Activated CD8-positive, alpha-beta memory T cell treated with anti-CD3 and anti-CD28 coated beads for 24 hours (primary cell): Measurements from ENCODE around the gene SAC3D1.

Experiments used
- DNase-seq: peaks from one replicate; pipeline ENCODE4 v3.0.0-alpha.2; 2020

The SAC3D1 gene

GRCh38 chr11:65027213-65028067, 13.6 kb upstream of the SAC3D1 start, which contains the start of gene SNX15:
Gene SNX15, plus strand, starts transcription at chr11:65027439. Its CDS starts 99 bp downstream, at chr11:65027538.
- DNase-seq: peak; percentile 92

DNA sequence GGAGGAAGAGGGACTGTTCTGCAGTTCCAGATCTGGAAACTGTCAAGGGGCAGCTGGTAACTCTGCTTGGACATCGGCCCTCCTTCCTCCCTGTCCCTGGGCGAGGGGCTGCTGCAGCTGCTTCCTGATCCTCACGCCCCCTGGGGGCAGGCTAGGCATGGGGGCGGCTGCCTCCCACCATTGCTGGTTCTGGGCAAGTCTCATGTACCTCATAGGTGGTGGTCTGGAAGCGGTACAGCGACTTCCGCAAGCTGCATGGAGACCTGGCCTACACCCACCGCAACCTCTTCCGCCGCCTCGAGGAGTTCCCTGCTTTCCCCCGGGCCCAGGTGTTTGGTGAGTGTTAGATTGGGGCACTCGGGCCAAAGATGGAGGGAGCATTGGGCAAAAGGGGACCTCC, 8.8 kb upstream of the SAC3D1 start:
- DNase-seq: no peak

DNA sequence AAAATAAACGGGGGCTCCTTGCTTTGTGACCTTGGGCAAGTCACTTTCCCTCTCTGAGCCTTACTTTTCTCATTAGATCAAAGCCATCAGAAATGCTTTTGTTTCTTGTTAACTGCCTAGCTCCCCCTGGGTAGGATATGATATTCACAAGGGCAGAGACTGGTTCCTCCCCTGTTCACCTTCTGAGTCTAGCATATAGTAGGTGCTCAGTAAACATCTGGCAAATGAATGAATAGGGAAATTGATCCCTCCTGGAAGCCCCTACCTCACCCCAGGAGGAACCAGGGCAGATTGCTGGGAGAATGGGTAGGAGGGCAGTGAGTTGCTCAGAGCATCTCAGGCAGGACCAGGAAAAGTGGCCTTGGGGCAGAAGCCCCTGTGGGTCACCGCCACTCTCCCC, 6.6 kb upstream of the SAC3D1 start:
- no peak for DNase-seq

DNA sequence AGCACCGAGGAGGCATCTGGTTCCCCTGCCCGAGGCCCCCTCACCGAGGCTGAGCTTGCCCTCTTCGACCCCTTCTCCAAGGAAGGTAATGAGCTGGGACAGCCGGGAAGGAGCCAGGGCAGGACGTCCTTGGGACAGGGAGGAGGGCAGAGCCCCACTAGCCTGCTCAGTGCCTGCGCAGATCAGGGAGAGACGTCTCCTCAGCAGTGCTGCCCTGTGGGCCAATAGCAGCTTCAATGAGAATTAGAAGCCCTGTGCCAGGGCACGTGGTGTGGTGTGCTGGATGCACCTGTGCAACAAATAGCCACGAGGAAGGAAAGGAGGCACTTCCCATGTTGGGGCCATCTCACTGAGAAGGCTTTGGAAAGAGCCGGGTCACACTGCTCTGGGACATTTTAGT, 5.4 kb upstream of the SAC3D1 start:
- DNase-seq: no peak

GRCh38 chr11:65036931-65037330, 4.1 kb upstream of the SAC3D1 start:
- DNase-seq: no peak

GRCh38 chr11:65040520-65040846, 527 bp upstream of the SAC3D1 start:
- DNase-seq: no peak

DNA sequence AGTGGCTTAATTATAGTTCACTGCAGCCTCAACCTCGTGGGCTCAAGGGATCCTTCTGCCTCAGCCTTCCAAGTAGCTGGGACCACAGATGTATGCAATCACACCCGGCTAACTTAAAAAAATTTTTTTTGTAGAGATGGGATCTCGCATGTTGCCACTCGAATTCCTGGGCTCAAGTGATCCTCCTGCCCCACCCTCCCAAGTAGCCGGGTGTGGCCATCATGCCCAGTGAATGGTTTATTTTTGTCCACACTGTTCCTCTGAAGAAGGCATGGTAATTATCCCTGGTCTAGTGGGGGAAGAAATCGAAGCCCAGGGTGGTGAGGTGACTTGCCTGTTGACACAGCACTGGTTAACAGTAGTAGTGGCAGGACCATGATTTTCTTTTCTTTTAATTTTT, 1.9 kb downstream of the SAC3D1 start:
- DNase-seq: no peak

DNA sequence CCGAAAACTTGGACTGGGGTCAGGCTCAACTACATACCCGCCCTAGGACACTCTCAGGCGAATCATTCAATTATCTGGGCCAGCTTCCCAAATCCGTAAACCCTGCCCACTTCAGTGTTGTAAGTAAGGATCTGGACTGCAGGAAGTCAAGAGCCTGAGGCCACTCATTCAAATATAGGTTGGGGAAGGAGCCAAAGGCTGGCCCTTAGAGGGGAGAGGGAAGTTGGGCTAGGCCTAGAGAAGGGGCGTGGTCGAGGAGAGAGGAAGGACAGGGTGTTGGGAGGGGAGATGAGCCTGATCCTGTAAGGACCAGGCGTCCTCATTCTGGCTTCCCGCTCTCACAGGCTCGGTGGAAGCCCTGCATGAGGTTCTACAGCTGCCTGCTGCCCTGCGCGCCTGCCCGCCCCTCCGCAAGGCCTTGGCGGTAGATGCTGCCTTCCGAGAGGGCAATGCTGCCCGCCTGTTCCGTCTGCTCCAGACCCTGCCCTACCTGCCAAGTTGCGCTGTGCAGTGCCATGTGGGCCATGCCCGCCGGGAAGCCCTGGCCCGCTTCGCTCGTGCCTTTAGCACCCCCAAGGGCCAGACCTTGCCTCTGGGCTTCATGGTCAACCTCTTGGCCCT, 3.0 kb downstream of the SAC3D1 start:
- no peak for DNase-seq

DNA sequence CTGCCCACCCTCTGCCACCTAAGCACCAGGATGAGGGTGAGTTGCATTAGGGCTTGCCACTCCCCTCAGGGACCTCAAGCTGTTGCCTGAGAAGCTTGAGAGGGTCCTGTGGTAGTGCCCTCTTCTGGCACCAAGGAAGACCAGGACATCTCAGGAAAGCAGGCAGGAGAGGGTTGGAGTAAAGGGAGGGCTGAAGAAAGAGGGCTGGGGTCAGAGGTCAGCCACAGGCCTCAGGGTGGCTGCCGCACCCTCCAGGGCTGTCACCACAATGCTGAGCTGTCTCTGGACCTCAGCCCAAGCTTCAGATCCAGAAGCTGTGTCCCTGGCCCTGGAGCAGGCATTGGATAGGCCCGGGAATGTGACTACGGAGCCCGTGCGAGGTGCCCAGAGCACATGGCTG, 4.1 kb downstream of the SAC3D1 start:
- no peak for DNase-seq

GRCh38 chr11:65045728-65046127, 4.7 kb downstream of the SAC3D1 start:
- DNase-seq: no peak

- DNase-seq: peak; percentile 68
Measured at GRCh38 chr11:65047581-65048422, 6.8 kb downstream of the SAC3D1 start.

- no peak for DNase-seq
Measured at GRCh38 chr11:65051398-65051858, 10.4 kb downstream of the SAC3D1 start.

DNA sequence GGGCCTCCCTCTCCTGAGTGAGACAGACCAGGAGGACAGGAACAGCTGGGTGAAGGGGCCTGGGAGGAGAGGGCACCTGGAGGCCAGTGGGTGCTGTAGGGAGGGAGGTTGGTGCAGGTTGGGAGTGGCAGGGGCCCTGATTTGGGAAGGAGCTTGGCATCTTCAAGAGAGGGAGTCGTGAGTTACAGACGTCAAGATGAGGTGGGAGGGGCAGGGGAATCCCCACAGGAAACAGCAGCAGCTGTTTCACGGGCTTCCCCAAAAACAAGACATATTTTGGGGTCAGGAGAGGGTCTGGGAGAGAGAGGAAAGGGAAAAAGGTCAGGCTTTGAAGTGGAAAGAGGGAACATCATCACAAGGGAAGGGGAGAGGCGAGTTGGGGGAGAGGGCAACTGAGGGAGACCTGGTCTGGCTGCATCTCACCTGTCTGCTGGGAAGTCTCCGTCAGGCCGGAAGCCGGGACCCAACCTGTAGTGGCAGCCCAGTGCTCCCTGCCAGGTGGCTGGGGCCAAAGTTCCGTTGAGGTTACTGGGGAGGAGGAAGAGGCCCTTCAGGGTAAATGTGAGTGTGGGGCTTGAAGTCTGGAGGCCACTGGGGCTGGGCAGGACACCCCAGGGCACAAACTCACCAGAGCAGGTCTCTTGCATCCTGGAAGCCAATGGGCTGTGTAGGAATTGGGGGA, 13.0 kb downstream of the SAC3D1 start:
- no peak for DNase-seq

GRCh38 chr11:65055538-65055937, 14.5 kb downstream of the SAC3D1 start:
- no peak for DNase-seq

GRCh38 chr11:65056999-65057398, 16.0 kb downstream of the SAC3D1 start:
- DNase-seq: no peak

DNA sequence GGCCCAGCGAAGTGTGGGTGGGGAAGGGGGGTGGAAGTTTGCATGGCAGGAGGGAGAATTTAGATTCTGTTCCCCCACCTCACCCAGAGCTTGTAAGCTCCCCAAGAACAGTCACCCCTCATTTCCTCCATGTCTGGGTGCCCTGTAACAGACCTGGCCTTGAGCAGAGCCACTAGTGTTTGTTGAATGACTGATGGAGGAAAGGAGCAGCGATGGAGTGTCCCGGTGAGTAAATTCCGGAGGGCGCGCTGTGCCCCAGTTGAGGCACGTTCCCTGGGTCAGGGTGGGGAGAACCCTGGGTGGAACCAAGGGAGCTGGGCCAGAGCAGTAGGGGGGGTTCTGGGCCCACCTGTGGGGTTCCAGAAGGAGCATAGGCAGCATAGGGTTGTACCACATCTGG, 16.5 kb downstream of the SAC3D1 start:
- no peak for DNase-seq

DNA sequence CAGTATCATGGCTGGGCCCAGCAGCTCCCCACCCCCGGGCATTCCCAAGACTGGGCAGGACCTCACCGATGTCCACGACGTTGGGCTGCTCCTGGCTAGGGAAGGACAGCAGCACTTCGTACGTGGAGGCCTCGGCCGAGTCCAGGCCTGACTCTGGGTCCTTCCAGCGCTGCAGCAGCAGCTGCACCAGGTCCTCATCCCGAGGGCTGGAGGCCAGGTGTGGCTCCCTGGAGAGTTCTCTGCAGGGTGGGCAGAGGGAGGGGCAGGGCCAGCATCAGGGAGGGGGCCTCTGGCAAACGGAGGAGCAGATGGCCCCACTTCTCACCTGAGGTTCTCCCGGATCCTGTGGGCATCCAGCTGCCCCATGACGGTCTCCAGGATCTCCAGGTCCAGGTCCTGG, 17.0 kb downstream of the SAC3D1 start:
- no peak for DNase-seq

GRCh38 chr11:65058419-65059054, 17.5 kb downstream of the SAC3D1 start, which contains the start of gene NAALADL1:
Gene NAALADL1, minus strand, starts transcription at chr11:65058553. Its CDS starts 32 bp downstream, at chr11:65058521.
- no peak for DNase-seq

DNA sequence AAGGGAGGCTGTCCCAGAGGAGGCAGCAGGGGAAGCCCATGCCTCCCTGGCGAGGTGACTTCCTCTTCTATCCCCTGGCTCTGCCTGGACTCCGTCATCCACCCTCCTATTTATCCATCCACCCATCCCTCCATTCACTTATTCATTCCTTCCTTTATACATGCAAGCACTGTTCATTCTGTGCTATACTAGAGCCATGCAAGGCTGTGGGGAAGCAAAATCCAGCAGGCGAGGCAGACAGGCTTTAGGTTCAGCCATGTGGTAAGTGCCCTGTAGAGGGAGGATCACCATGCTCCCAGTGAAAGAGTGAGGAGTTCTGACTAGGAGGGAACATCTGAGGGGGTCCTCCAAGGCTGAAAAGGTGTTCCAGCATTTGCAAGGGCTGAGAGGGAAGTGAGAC, 18.5 kb downstream of the SAC3D1 start:
- DNase-seq: no peak

GRCh38 chr11:65059959-65060824, 19.2 kb downstream of the SAC3D1 start:
- DNase-seq: no peak

DNA sequence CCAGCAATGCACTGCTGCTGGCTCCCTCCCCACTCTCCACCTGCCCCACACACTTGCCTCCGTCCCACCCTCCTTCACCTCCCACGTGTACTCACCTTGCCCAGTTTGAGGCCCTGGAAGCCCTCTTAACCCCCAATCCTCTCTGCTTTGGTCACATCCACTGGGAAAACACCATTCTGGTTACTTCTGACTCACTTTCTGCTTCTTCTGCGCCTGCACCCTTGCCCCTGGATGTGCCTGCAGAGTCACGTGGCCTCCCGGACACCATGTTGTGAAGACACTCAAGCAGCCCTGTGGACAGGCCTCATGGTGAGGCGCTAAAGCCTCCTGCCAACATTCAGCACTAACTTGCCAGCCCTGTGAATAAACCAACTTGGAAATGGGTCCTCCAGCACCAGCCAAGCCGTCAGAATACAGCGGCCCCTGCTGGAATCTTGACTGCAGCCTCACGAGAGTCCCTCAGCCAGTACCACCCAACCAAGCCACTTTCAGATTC, 20.0 kb downstream of the SAC3D1 start:
- DNase-seq: no peak
